Cardiac muscle cell (in vitro differentiated cells and primary cell): ENCODE data around the gene DYNLRB1. TPM values are rescaled to one million over a fixed set of nuclear protein-coding genes. Genes with fewer than 3 reads are reported as not detected.

ENCODE experiments used
- DNase-seq, 2 donors: peaks; one replicate each; pipeline versions ENCODE4 v3.0.0 to v3.0.0-alpha.2; 2010 to 2017; ENCODE audit warnings: low read depth in 1 of 2, low spot score in 1 of 2
- H3K27ac ChIP-seq: fragments of 200-600 bp; sonication (generic); 2 replicates; pipeline ENCODE4 v1.5.1; 2016
- H3K27me3 ChIP-seq: fragments of 200-600 bp; sonication (generic); 2 replicates; pipeline ENCODE4 v1.6.0; 2016; ENCODE audit warnings: control low read depth
- H3K36me3 ChIP-seq: fragments of 200-600 bp; sonication (generic); 2 replicates; pipeline ENCODE4 v1.5.1; 2016; ENCODE audit warnings: control low read depth
- H3K4me1 ChIP-seq: fragments of 200-600 bp; sonication (generic); 2 replicates; pipeline ENCODE4 v1.8.1; 2017; ENCODE audit warnings: low read depth, mild to moderate bottlenecking, mixed run types
- H3K4me3 ChIP-seq: fragments of 200-600 bp; sonication (generic); 2 replicates; pipeline ENCODE4 v1.5.1; 2016; ENCODE audit warnings: mild to moderate bottlenecking
- H3K9me3 ChIP-seq: fragments of 200-600 bp; sonication (generic); 2 replicates; pipeline ENCODE4 v1.5.1; 2017; ENCODE audit warnings: low read depth, mild to moderate bottlenecking, control low read depth
- polyA plus RNA-seq: library from polyadenylated mRNA; unstranded; fragments of >200 nt; fragmentation: Nextera tagmentation; extraction: Ambion mirVana; gene quantifications from 2 replicates; pipeline ENCODE4 v1.2.1, GENCODE V29; 2016
- total RNA-seq: library from RNA; depleted of rRNA; stranded (reverse); fragments of >200 nt; gene quantifications from 2 replicates; pipeline ENCODE4 v1.2.3, GENCODE V29; 2016
- TF ChIP-seq, protein P1 (sequence below): IDR thresholded peaks from 2 replicates; pipeline ENCODE4 v1.5.1; 2012; ENCODE audit warnings: low read depth, mild to moderate bottlenecking, low read length

The DYNLRB1 gene
- total and polyA plus RNA-seq, 2 experiments from 2014 or later, result 155 to 330 TPM

DNA sequence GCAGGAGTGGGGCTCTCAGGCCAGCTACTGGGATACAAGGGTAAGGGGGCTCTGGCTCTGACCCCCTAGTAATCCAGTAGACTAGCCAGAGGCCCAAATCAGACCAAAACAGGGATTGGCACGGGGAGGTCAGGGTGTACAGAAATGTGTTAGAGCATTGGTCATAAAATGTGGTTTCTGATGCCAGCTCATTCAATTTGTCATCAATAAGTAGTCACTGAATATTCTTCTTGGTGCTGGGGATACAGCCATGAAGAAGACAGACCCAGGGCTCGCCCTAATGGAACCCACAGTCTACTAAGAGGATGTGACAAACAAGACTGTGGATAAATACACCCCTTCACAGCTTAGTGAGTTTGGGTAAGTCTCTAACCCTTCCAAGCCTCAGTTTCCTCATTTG, 53.4 kb downstream of the DYNLRB1 start:
- no peaks in the 10 kb centered on the region for H3K36me3 ChIP-seq
- no peak for DNase-seq
- H3K4me1 ChIP-seq, result peaks cover 5% of the 10 kb centered on the region
- no peaks in the 10 kb centered on the region for H3K9me3 ChIP-seq
- TF ChIP-seq, protein P1, sequence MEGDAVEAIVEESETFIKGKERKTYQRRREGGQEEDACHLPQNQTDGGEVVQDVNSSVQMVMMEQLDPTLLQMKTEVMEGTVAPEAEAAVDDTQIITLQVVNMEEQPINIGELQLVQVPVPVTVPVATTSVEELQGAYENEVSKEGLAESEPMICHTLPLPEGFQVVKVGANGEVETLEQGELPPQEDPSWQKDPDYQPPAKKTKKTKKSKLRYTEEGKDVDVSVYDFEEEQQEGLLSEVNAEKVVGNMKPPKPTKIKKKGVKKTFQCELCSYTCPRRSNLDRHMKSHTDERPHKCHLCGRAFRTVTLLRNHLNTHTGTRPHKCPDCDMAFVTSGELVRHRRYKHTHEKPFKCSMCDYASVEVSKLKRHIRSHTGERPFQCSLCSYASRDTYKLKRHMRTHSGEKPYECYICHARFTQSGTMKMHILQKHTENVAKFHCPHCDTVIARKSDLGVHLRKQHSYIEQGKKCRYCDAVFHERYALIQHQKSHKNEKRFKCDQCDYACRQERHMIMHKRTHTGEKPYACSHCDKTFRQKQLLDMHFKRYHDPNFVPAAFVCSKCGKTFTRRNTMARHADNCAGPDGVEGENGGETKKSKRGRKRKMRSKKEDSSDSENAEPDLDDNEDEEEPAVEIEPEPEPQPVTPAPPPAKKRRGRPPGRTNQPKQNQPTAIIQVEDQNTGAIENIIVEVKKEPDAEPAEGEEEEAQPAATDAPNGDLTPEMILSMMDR, result no peak
- H3K27ac ChIP-seq, result no peak overlapping the region
- no peak overlapping the region for H3K4me3 ChIP-seq
- H3K27me3 ChIP-seq, result no peaks in the 10 kb centered on the region

DNA sequence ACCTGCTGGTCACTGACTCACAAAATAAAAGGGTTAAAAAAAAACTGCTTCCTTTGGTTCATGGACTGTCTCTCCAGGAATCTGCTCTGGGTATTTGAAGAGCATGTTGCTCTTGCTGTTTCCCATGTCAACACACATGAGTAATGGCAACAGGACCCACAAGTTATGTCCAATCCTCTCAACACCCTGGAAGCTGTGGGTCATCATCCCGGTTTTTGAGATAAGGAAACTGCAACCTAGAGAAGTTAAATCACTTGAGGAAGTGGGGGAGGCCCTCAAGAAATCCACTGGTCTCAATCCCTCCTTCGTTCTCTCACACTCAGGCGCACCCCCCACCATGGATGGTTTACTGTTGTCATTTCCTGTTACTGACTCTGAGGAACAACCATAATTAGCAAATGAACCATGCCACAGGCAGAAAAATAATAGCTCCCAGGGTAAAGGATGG, 54.7 kb downstream of the DYNLRB1 start:
- H3K27me3 ChIP-seq, result no peaks in the 10 kb centered on the region
- H3K27ac ChIP-seq, result peak overlapping the region; percentile 57
- TF ChIP-seq, protein P1, result no peak
- H3K9me3 ChIP-seq, result no peaks in the 10 kb centered on the region
- H3K4me1 ChIP-seq, result peaks cover 5% of the 10 kb centered on the region
- H3K4me3 ChIP-seq, result no peak overlapping the region
- H3K36me3 ChIP-seq, result no peaks in the 10 kb centered on the region
- peak; percentile 37 to 91 for DNase-seq

DNA sequence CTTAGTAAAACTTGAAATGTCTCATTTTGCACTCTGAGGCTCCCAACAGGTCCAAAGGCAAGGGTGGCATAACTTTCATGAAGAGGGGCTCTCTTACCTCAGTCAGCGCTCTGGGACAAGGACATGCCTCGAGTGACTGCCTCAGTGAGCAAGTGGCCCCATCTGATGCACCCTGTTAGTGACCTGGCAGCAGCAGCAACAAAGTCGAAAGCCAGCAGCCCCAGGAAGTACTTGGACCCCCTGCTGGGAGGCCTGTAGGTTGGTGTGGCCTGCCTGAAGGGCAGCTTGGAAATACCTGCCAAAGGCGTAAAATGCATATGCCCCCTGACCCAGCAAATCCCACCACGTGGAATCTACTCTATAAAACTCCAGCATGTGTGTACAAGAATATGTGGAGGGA, 55.5 kb downstream of the DYNLRB1 start:
- H3K27me3 ChIP-seq, result no peaks in the 10 kb centered on the region
- no peak overlapping the region for H3K4me3 ChIP-seq
- TF ChIP-seq, protein P1, result no peak
- H3K4me1 ChIP-seq, result peaks cover 5% of the 10 kb centered on the region
- no peaks in the 10 kb centered on the region for H3K9me3 ChIP-seq
- no peak for DNase-seq
- no peaks in the 10 kb centered on the region for H3K36me3 ChIP-seq
- H3K27ac ChIP-seq, result peak overlapping the region; percentile 57

DNA sequence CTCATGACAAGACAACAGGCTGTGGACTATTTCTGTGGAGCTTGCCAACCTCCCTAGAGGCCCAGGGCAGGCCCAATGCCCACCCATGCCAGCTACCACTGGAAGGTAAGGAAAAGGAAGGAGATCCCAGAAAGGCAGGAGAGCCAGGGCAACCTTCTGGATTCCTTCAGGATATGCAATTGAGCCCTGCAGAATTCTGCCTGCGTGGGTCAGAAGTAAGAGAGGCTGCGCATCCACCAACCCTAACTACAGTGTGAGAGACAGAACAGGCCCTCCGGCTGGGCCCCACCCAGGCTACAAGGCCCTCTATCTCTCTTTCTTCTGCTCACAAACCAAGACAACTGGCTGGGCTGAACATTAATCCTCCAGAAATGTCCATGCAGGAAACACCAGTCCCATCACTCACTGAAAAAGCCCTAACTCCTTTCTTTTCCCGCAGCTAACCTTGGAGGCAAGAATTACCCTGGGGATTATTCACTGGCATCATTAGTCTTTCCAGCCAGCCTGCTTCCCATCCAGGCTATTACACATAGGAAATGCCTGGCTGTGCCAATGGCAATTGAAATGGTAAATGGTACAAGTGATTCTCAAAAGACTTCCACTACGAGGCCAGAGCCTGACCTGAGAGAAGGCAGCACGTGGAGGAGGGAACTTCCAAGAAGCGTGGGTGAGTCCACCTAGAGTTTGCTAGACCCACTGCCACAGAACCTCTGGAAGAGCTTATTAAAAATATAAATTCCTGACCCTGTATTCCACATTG, 57.5 kb downstream of the DYNLRB1 start:
- Histone ChIP-seq H3K4me1 (peaks cover 12% of the 10 kb centered on the region), H3K9me3 (no peaks in the 10 kb centered on the region), H3K27ac (no peak overlapping the region), H3K4me3 (no peak overlapping the region), H3K27me3 (no peaks in the 10 kb centered on the region), H3K36me3 (no peaks in the 10 kb centered on the region)
- TF ChIP-seq, protein P1, result no peak
- DNase-seq, result no peak

DNA sequence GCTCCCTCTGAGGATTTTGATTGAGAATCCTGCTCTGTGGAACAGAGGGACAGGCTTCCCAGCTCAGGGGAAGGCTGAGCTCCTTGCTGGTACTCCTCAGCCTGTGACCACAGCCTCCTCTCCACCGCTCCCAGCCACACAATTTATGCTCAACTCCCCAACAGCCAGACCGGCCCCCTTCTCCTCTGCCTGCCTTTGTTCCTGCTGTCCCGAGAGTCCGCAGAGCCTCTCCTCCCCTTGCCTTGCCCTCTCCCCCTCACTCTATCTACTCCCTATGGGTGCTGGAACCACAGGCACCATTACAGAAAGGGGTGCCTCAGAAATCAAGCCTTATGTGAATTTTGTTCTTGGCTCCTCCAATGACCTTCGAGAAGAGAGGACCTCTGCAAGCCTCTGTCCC, 58.2 kb downstream of the DYNLRB1 start:
- H3K36me3 ChIP-seq, result no peaks in the 10 kb centered on the region
- H3K4me1 ChIP-seq, result peaks cover 14% of the 10 kb centered on the region
- no peaks in the 10 kb centered on the region for H3K27me3 ChIP-seq
- no peak overlapping the region for H3K27ac ChIP-seq
- no peaks in the 10 kb centered on the region for H3K9me3 ChIP-seq
- no peak overlapping the region for H3K4me3 ChIP-seq
- TF ChIP-seq, protein P1, result no peak
- DNase-seq, result no peak
